TTC549 (cell line): ENCODE measurements around the gene AAK1.
"Not testable (repeated sequence)": the region's sequence is repeated elsewhere in the genome, so short reads cannot be mapped to it uniquely, and the experiment has no call there.

Experiments used
- FAIRE-seq: peaks from 2 replicates; lab custom pipeline; 2012; peaks lifted over from hg19 to GRCh38; lab: Jason Lieb, UNC

The AAK1 gene

GRCh38 chr2:69624611-69625010 lies 18.9 kb downstream of the AAK1 start:
- FAIRE-seq = no peak

GRCh38 chr2:69624131-69624530 lies 19.4 kb downstream of the AAK1 start:
- FAIRE-seq = no peak

DNA sequence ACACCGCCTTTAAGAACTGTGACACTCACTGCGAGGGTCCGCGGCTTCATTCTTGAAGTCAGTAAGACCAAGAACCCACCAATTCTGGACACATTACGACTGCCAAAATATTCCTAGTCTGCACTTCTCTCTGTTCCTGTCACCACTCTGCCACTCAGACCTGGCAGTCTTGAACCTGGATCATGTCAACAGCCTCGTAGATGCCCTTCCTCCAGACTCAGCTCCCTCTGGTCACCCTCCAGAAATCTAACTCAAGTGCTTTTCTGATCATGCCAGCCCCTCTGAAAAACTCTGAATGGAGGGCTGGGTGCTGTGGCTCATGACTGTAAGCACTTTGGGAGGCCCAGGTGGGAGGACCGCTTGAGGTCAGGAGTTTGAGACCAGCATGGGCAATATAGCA lies 20.3 kb downstream of the AAK1 start:
- no peak for FAIRE-seq

DNA sequence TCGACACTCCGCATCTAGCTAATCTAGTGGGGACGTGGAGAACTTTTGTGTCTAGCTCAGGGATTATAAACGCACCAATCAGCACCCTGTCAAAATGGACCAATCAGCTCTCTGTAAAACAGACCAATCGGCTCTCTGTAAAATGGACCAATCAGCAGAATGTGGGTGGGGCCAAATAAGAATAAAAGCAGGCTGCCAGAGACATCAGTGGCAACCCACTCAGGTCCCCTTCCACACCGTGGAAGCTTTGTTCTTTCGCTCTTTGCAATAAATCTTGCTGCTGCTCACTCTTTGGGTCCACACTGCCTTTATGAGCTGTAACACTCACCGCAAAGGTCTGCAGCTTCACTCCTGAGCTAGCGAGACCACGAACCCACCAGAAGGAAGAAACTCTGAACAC lies 20.7 kb downstream of the AAK1 start:
- not testable (repeated sequence) for FAIRE-seq

DNA sequence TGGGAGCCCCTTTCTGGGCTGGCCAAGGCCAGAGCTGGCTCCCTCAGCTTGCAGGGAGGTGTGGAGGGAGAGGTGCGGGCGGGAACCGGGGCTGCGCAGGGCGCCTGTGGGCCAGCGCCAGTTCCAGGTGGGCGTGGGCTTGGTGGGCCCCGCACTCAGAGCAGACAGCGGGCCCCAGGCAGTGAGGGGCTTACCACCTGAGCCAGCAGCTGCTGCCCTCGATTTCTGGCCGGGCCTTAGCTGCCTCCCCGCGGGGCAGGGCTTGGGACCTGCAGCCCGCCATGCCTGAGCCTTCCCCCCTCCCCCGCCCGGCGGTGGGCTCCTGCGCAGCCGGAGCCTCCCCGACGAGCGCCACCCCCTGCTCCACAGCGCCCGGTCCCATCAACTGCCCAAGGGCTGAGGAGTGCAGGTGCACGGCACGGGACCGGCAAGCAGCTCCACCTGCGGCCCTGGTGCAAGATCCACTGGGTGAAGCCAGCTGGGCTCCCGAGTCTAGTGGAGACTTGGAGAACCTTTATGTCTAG lies 21.5 kb downstream of the AAK1 start:
- FAIRE-seq = not testable (repeated sequence)

- no peak for FAIRE-seq
These were observed 22.1 kb downstream of the AAK1 start for GRCh38 chr2:69621440-69621839.

DNA sequence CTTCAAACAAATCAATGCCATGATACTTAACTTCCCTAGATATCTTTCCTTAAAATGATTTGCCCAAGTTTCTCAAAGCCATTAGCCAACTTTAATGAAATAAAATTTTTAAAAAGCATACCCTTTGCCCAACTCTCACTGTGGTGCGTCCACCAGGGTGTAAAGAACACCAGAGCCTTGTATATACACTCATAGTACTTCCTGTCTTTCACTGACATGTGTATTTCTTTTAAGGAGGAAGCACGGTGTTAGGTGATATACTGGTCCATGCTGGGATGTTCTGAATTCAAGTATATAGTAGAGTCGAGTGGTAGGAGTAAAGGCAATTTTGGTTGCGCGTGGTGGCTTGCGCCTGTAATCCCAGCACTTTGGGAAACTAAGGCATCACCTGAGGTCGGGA lies 22.7 kb downstream of the AAK1 start:
- FAIRE-seq = no peak

DNA sequence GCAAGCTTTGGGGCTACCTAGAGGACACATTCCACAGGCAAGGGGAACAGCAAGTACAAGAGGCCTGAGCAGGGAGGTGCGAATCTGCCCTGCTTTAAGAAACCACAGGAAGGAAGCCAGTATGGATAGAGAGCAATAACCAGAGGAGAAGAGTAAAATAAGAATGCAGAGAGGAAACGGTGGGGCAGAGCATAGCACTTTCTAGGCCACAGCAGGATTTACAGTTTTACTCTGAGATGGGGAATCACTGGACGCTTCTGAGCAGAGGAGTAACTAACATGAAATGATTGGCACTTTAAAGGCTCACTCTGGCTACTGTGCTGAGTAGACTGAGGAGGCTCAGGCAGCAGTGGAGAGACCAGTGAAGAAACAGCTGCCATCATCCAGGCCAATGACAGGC lies 23.8 kb downstream of the AAK1 start:
- FAIRE-seq = no peak

DNA sequence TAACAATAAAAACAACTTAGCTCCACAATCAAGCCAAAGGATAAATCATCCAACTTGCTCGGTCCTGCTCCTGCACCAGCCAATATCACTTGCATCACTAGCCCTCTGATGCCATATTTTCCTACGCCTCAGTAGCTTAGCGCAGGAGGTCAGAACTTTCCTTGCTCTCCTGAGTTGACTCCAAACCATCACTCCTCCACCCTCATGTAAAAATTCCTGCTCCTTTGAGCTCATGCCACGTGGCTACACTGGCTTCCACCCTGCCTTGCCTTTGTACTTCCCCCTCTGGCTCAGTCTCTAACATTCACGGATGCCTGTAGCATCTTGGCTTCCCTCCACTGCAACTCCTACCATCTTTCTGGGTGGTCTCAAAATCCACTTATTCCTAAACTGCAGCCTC lies 25.2 kb downstream of the AAK1 start:
- FAIRE-seq = no peak

GRCh38 chr2:69617744-69618143 lies 25.8 kb downstream of the AAK1 start:
- no peak for FAIRE-seq

- FAIRE-seq = no peak
These were observed 26.8 kb downstream of the AAK1 start for GRCh38 chr2:69616755-69617154.

GRCh38 chr2:69615969-69616368 lies 27.6 kb downstream of the AAK1 start:
- no peak for FAIRE-seq

- no peak for FAIRE-seq
These were observed 28.4 kb downstream of the AAK1 start for GRCh38 chr2:69615078-69615625.

GRCh38 chr2:69612707-69613106 lies 30.8 kb downstream of the AAK1 start:
- FAIRE-seq = no peak

- no peak for FAIRE-seq
These were observed 31.3 kb downstream of the AAK1 start for GRCh38 chr2:69612200-69612599.

GRCh38 chr2:69608109-69608508 lies 35.4 kb downstream of the AAK1 start:
- FAIRE-seq = no peak

DNA sequence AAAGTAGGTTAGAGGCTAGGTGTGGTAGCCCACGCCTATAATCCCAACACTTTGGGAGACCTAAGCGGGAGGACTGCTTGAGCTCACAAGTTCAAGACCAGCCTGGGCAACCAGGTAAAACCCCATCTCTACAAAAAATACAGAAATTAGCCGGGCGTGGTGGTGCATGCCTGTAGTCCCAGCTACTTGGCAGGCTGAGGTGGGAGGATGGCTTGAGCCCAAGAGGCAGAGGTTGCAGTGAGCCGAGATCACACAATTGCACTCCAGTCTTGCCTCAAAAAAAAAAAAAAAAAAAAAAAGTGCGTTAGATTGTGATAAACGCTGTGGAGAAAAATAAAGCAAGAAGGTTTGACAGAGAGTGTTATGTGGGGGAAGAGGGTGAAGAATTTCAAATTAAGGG lies 36.8 kb downstream of the AAK1 start:
- not testable (repeated sequence) for FAIRE-seq

GRCh38 chr2:69605284-69605683 lies 38.3 kb downstream of the AAK1 start:
- no peak for FAIRE-seq

- FAIRE-seq = no peak
These were observed 38.7 kb downstream of the AAK1 start for GRCh38 chr2:69604836-69605235.

GRCh38 chr2:69604026-69604678 lies 39.4 kb downstream of the AAK1 start:
- FAIRE-seq = no peak

DNA sequence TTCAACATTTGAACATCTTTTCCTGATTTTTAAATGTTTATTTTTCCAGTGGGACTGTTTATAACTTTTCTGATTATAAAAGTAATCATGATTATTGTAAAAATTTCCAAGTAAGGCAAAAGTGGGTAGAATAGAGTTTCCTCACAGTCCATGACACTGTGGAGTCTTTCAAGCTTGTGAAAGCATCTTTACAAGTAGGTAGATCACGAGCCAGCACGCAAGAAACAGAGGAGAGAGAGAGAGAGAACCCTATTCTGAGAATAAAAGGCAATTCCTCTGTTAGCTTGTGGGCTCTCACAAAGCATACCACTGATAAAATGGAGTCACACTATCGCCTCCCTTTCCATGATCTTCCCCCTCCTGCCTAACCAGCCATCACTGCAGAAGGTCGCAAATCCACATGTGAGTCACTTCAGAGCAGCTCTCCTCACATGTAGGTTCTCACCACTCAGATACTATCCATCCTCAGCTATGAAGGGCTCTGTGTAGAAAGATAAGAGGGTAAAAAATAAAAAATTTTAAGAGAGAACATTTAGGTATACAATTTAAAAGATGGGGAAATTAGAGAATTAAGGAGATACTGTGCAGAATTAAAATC lies 40.3 kb downstream of the AAK1 start:
- FAIRE-seq = no peak

DNA sequence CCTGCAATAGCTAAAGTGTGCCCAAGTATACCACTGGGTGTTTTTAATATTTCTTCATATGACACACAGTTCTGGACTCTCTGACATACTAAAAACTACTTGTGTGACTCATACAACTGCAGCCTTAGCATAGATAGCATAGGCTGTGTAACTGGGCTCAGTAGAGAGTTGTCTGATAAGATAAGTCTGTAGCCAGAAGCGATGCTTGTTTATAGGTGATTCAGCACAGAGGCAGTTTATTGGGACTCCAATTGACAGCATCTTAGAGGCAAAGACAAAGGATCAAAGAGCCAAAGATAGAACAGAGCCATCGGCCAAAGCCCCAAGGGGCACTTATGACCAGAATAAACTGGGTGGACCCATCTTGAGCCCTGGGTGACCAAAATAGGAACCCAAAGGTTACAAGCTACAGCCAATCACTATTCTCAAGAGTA lies 42.3 kb downstream of the AAK1 start:
- FAIRE-seq = no peak

GRCh38 chr2:69600425-69600824 lies 43.1 kb downstream of the AAK1 start:
- no peak for FAIRE-seq
